ENCODE measurements around the gene PIP5K1B.

DNA sequence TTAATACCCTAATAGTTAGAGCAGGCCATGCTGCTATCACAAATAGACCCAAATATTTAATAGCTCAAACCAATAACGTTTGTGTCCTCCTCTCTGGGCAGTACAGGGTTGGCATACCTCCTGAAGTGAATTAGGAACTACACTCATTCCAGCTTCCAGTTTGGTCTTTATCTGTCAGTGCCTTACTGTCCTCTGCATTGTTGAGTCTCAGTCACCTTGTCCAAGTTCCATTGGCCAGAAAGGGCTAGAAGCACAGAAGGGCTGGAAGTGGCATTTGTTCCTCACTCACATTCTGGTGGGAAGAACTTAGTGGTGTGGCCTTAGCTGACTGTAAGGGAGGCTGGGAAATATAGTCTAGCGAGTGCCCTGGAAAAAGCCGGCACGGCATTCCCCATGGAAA, 341.7 kb downstream of the PIP5K1B start:
- no peak for TF ChIP-seq CTCF (conservative IDR thresholded peaks at IDR 0.05; ENCODE audit: low read length)
- no peak for TF ChIP-seq EZH2phosphoT487 (IDR thresholded peaks at IDR 0.05; ENCODE audit: borderline replicate concordance)

All from Loucy (cell line).